Measurements from ENCODE around the gene CRYBG2. TPM values are rescaled to one million over a fixed set of nuclear protein-coding genes. Genes with fewer than 3 reads are reported as not detected.

The CRYBG2 gene
- total and polyA plus RNA-seq, 2 of the 13 experiments (the other 11 are each of a cell fraction or from before 2014, with no cell fraction given): 1.3 to 2.9 TPM

DNA sequence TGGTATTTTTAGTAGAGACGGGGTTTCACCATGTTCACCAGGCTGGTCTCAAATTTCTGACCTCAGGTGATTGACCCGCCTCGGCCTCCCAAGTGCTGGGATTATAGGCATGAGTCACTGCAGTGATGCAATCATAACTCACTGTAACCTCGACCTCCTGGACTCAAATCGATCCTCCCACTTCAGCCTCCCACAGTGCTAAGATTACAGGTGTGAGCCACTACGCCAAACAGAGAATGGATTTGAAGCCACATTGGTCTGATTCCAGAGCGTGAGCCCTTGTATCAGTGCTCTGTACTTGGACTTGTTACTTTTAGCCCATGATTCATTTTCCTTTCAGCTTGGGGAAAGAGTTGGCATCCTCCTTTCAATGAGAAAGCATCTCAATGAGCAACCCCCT lies 33.5 kb upstream of the CRYBG2 start (continued):
- TF ChIP-seq SP2 (CRISPR knock-in tag; IDR thresholded peaks at IDR 0.05): no peak
- TF ChIP-seq CBX2 (IDR thresholded peaks at IDR 0.05; ENCODE audit: low read depth, low read length): no peak
- no peak for TF ChIP-seq CBX2 (CRISPR knock-in tag; IDR thresholded peaks at IDR 0.05; ENCODE audit: low read depth)
- TF ChIP-seq GABPB1 (CRISPR knock-in tag; IDR thresholded peaks at IDR 0.05): peak; percentile 65
- TF ChIP-seq ZNF484 (CRISPR knock-in tag; IDR thresholded peaks at IDR 0.05; ENCODE audit: borderline replicate concordance, low read depth): no peak
- TF ChIP-seq, protein P1, sequence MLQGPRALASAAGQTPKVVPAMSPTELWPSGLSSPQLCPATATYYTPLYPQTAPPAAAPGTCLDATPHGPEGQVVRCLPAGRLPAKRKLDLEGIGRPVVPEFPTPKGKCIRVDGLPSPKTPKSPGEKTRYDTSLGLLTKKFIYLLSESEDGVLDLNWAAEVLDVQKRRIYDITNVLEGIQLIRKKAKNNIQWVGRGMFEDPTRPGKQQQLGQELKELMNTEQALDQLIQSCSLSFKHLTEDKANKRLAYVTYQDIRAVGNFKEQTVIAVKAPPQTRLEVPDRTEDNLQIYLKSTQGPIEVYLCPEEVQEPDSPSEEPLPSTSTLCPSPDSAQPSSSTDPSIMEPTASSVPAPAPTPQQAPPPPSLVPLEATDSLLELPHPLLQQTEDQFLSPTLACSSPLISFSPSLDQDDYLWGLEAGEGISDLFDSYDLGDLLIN (CRISPR knock-in tag; IDR thresholded peaks at IDR 0.05; ENCODE audit: borderline replicate concordance): no peak
- no peak for TF ChIP-seq ZNF75D (CRISPR knock-in tag; IDR thresholded peaks at IDR 0.05; ENCODE audit: borderline replicate concordance)
- no peak for TF ChIP-seq TCF7L2 (IDR thresholded peaks at IDR 0.05; ENCODE audit: low read depth, low read length)
- TF ChIP-seq, protein P2, sequence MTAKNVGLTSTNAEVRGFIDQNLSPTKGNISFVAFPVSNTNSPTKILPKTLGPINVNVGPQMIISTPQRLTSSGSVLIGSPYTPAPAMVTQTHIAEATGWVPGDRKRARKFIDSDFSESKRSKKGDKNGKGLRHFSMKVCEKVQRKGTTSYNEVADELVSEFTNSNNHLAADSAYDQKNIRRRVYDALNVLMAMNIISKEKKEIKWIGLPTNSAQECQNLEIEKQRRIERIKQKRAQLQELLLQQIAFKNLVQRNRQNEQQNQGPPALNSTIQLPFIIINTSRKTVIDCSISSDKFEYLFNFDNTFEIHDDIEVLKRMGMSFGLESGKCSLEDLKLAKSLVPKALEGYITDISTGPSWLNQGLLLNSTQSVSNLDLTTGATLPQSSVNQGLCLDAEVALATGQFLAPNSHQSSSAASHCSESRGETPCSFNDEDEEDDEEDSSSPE (CRISPR knock-in tag; IDR thresholded peaks at IDR 0.05): peak; percentile 79
- peak; percentile 75; the same call in 1 of the 2 replicates for TF ChIP-seq ZFP1 (CRISPR knock-in tag; IDR thresholded peaks at IDR 0.05)
- TF ChIP-seq KDM6A (CRISPR knock-in tag; IDR thresholded peaks at IDR 0.05; ENCODE audit: low read depth): peak; percentile 33; the same call in 1 of the 2 replicates
- TF ChIP-seq, protein P3, sequence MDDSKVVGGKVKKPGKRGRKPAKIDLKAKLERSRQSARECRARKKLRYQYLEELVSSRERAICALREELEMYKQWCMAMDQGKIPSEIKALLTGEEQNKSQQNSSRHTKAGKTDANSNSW (CRISPR knock-in tag; IDR thresholded peaks at IDR 0.05; ENCODE audit: borderline replicate concordance): no peak
- peak; percentile 40; the same call in 1 of the 2 replicates for TF ChIP-seq DMAP1 (CRISPR knock-in tag; IDR thresholded peaks at IDR 0.05)
- no peak for TF ChIP-seq MYNN (CRISPR knock-in tag; IDR thresholded peaks at IDR 0.05; ENCODE audit: low read depth)
